SK-MEL-5 (cell line): ENCODE data around the gene RPS6KC1. TPM values are rescaled to one million over a fixed set of nuclear protein-coding genes. Genes with fewer than 3 reads are reported as not detected.
A peak's percentile ranks its signal among the peaks of the same experiment; 100 is the strongest.

Experiments used
- DNase-seq: peaks from one replicate; pipeline ENCODE4 v3.0.0-alpha.2; 2016; ENCODE audit warnings: low read depth, low spot score
- in situ Hi-C: cut with HindIII; loops from 2 replicates; pipeline ENCODE4 v1.10.0; 2016; ENCODE audit warnings: low sequenced_read_pairs, high pct_unique_total_duplicates, low pct_unique_long_range_greater_than_20kb
- total RNA-seq: library from RNA; depleted of rRNA; stranded (reverse); fragments of >200 nt; shearing (Covaris generic); gene quantifications from 2 replicates; pipeline ENCODE4 v1.2.3, GENCODE V29; 2014

RPS6KC1 gene
- total RNA-seq, 1 experiment from 2014 or later: 21.5 TPM

DNA sequence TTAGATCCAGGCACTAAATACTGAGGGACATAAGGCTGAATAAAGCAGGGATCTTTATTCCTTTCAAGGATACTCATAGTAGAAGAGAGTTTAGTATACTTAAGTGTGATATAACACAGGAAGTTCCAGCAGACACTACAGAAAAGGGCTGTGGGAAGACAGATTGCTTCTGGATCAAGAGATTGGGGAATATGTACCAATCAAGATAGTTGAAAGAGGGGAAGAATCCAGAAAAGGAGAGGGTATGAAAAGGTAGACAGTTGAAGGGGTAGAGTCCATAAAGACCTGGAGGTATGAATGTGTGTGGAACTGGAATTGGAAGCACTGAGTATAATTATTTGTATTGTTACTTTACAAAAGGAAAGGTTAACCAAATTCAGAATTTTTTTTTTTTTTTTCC, 2.4 kb downstream of the RPS6KC1 start:
- no peak for DNase-seq
- in situ Hi-C loops: no loop called here

DNA sequence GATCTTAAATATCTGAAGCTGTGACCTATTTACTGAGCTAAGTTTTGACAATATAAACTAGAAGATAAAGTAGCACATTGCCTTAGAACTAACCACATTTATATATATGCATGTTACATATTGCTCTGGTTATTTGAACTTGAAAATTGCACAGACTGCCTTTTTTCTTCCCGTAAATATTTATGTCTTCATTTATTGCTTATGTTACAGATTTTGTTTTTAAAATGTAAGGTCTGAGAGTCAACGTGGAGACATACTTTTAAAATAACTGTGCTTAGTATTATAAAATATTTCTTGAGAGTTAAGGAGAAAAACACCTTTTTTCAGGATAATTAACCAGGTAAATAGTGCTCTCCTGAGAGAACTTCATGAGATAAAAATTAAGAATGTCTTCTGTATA, 3.1 kb downstream of the RPS6KC1 start:
- no peak for DNase-seq
- in situ Hi-C loops: no loop called here

GRCh38 chr1:213054733-213055591, 3.9 kb downstream of the RPS6KC1 start:
- DNase-seq: peak; percentile 59
- in situ Hi-C loops: no loop called here

DNA sequence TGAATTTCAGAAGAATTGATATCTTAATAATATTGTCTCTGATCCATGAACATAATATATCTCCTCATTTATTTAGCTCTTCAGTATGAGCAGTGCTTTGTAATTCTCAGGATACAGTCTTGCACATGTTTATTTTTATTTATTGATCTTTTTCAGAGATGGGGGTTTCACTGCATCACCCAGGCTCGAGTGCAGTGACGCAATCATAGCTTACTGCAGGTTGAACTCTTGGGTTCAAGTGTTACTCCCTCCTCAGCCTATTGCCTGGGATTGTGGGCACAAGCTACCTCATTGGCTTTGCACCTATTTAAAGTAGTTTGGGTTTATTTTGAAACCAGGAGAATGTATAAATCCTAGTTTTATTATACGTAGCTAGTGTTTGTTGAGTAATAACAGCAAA, 4.7 kb downstream of the RPS6KC1 start:
- in situ Hi-C loops: no loop called here
- no peak for DNase-seq

- in situ Hi-C loops: no loop called here
- DNase-seq: peak; percentile 45
These were observed 6.4 kb downstream of the RPS6KC1 start for GRCh38 chr1:213057264-213058059.

DNA sequence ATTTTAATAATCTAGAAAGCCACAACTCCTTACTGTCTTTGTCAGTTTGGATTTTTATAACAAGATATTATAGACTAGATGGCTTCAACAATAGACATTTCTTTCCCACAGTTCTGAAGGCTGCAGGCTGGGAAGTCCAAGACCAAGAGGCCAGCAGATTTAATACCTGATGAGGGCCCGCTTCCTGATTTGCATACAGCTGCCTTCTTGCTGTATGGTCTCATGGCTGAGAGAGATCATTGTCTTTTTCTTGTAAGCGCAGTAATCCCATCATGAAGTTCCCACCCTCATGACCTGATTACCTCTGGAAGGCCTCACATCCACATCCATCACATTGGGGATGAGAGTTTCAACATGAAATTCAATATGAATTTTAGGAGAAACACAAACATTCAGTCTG, 9.8 kb downstream of the RPS6KC1 start:
- DNase-seq: no peak
- in situ Hi-C loops: no loop called here

GRCh38 chr1:213061263-213061662, 10.2 kb downstream of the RPS6KC1 start:
- DNase-seq: no peak
- in situ Hi-C loops: no loop called here

GRCh38 chr1:213065800-213066199, 14.8 kb downstream of the RPS6KC1 start:
- no peak for DNase-seq
- in situ Hi-C loops: no loop called here

DNA sequence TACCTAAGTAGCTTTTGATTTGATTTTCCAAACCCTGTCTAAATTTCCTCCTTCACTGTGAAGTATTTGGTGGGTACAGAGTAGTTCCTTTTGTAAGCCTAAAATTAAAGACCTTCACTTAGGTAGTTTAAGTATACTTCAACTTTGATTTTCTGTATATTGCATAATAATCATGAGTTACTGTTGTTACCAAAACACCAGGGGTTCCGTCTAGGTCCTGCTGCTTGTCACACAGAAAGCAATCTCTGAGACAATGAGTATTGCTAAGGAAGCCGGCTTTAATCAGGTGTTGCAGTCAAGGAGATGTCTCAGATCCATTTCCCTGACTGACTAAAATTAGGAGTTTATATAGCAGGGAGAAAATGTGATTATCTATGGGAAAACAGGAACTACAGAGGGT, 15.3 kb downstream of the RPS6KC1 start:
- in situ Hi-C loops: no loop called here

DNA sequence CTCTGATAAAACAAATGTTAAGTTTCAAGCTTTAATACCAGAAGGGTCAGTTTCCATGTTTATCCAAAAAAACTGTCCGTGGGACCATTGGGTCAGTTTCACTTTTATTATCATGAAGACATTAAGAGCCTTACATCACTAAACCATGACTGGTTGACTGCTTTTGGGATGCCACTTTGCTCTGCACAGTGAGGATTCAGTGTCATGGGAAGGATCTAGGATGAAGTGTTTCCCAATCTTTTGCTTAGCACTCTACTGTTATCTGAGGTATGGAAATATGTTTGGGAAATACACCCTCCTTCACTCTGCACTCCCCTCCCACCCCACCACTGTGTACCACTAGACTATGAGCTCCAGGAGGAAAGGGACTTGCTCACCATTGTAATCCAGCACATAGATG, 16.3 kb downstream of the RPS6KC1 start:
- DNase-seq: no peak
- in situ Hi-C loops: no loop called here

More for the DNA sequence above, 15.3 kb downstream of the RPS6KC1 start:
- no peak for DNase-seq

- DNase-seq: peak; percentile 80
- in situ Hi-C loops: no loop called here
These were observed 19.4 kb downstream of the RPS6KC1 start for GRCh38 chr1:213070406-213070805.

GRCh38 chr1:213075725-213076124, 24.7 kb downstream of the RPS6KC1 start:
- in situ Hi-C loops: no loop called here
- DNase-seq: no peak

DNA sequence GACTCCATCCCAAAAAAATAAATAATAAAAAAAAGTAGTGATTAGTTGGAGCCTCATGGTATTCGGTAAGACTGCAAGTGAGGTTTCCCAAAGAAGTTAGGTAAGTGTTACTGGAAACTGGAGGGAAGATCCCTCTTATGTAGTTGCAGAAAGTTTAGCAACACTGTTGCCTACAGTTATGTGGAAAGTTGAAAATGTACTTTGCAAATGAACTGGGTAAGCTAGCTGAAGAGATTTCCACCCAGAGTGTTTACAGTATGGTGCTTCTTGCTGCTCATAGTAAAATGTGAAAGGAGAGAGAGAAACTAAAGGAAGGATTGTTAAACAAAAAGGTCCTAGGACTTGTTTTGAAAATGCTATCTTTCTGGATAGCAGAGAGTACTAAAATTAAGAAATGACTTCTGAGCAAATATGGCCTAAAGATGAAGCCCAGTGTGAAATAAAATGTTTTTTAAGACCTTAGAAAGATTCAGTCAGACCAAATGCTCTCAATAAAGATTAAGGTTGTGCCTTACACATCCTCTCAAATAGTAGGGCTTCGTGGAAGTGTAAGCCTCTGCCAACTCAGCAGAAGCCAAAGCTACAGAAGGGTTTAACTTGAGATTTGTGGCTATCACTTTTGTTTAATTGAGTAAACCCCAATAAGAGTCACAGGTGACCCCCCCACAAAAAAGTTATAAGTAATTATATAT, 31.5 kb downstream of the RPS6KC1 start:
- in situ Hi-C loops: no loop called here
- no peak for DNase-seq

GRCh38 chr1:213083112-213083445, 32.0 kb downstream of the RPS6KC1 start:
- no peak for DNase-seq
- in situ Hi-C loops: no loop called here

DNA sequence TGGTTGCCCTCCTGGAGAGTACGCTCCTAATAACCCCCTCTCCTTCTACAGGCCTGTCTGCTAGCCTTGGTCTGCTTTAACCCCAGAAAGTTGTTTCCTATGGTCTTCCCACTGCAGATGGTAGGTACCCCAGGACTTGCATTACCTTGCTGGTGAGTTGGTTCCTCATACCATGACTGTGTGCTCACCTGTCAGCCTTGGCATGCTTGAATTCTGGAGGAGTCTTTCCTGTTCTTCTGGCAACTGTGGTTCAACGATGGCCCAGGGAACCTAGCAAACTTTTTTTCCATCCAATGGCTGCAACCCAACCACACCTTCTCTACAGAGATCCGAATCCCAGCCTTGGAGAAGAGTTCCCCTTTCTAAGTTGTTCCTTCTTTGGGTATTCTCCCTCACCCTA, 36.9 kb downstream of the RPS6KC1 start:
- in situ Hi-C loops: no loop called here
- DNase-seq: no peak

DNA sequence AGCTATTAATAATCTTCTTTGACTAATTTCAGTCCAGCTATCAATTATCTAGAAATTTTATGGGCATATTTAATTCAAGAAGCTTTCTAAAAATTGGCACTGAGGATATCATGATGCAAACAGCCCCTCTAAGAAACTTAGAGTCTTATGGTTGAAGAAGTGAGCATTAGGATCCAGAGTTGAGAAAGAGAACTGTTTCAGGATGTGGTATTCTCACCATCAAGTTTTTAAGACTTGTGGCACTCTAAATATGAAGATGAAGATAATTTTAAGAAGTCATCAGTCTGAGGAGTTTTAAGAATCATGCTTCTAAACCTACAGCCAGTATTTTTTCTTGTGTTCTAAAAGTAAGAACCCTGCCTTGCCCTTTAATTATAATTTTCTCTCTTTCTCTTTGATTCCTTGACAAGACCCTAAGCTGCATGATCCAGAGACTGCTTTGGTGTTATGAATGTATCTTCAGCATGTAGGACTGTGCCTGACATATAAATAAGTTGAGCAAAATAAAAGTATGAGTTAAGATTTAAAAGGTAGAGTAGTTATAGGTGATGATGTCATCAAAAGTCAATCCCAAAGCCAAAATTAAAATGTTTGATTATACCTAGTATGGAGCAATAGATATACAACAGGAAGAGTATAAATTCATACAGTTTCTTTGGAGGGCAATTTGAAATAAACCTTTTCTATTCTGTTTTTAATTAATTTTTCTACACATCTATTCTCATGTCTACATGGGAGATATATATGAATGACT, 39.1 kb downstream of the RPS6KC1 start:
- no peak for DNase-seq
- in situ Hi-C loops: no loop called here

- DNase-seq: peak; percentile 72
- in situ Hi-C loops: no loop called here
These were observed 43.4 kb downstream of the RPS6KC1 start for GRCh38 chr1:213094446-213094845.

- DNase-seq: no peak
- in situ Hi-C loops: no loop called here
These were observed 44.4 kb downstream of the RPS6KC1 start for GRCh38 chr1:213095467-213095866.
